C4-2B (cell line): ENCODE results near the gene SLC9A4.

ENCODE experiments used
- ZFX ChIP-seq: fragments of 450-650 bp; IDR thresholded peaks from 2 replicates; pipeline ENCODE4 v1.6.1; 2017
- TF ChIP-seq, protein P1 (sequence below): fragments of 450-650 bp; conservative IDR thresholded peaks from 2 replicates; pipeline ENCODE4 v1.5.1; 2017; ENCODE audit warnings: mild to moderate bottlenecking

DNA sequence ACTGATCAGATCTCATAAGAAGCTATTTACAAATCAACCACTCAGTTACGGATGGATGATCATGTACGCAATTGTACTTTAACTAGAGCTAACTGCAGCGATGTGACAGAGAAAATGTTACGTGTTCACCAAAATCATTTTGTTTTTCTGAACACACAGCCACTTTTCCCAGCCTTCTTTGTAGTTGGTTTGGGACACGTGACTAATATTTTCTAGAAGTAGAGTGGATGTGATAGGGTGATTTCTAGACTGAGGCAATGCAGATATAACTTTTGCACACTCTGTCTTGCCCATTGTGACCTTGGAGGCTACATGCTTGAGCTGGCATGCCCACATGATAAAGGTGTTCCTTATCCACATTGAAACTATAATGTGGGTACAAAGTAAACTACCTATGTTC lies 9.9 kb upstream of the SLC9A4 start:
- TF ChIP-seq, protein P1, sequence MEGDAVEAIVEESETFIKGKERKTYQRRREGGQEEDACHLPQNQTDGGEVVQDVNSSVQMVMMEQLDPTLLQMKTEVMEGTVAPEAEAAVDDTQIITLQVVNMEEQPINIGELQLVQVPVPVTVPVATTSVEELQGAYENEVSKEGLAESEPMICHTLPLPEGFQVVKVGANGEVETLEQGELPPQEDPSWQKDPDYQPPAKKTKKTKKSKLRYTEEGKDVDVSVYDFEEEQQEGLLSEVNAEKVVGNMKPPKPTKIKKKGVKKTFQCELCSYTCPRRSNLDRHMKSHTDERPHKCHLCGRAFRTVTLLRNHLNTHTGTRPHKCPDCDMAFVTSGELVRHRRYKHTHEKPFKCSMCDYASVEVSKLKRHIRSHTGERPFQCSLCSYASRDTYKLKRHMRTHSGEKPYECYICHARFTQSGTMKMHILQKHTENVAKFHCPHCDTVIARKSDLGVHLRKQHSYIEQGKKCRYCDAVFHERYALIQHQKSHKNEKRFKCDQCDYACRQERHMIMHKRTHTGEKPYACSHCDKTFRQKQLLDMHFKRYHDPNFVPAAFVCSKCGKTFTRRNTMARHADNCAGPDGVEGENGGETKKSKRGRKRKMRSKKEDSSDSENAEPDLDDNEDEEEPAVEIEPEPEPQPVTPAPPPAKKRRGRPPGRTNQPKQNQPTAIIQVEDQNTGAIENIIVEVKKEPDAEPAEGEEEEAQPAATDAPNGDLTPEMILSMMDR, result no peak
- TF ChIP-seq ZFX, result no peak
